ENCODE results near the gene ZNF716. TPM values are rescaled to one million over a fixed set of nuclear protein-coding genes. Genes with fewer than 3 reads are reported as not detected.

Gene ZNF716
- total RNA-seq, 2 experiments from 2014 or later, result not detected

DNA sequence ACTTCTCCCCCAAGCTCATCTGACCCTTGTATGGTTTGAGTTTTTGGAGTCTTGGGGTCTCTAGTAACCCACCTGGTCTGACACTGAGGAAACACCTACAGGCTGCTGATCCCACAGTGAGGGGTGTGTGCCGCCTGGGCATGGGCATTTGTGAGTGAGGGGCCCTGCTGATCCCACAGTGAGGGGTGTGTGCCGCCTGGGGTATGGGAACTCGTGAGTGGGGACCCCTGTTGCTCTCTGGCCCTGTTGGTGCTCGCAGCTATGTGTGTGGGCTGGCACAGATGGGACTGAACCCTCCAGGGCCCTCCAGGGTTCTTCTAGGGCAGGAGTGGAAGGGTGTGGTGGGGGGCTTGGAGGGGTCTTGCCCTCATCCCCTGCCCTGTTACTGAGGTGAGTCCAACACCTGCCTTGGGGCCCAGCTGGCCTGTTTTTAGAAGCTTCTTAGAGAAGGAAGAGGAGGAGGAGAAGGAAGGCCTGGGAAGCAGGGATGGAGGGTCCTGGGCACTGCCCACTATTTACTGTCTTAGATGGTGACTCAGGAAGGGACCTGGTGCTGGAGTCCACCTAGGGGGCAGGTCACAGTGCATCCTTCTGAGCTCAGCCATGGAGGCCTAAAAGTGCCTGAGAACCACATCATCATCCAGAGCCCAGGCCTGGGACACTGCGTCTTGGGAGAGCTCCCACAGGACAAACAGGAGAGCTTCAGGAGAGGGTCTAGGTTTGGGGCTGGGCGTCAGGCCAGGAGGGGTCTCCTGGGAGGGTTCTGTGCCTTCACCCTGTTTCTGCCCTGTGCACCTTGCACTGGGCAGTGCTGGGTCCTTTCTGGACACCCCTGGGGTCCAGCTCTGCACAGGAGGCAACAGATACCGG is 36.2 kb upstream of the ZNF716 start:
- H3K4me3 Mint-ChIP-seq, result no peak overlapping the region
- H3K27me3 Mint-ChIP-seq, result no peaks in the 10 kb centered on the region
- POLR2A ChIA-PET, result no interaction called here
- H3K36me3 Mint-ChIP-seq (ENCODE audit: low read depth), result no peaks in the 10 kb centered on the region
- TF ChIP-seq, protein P1, sequence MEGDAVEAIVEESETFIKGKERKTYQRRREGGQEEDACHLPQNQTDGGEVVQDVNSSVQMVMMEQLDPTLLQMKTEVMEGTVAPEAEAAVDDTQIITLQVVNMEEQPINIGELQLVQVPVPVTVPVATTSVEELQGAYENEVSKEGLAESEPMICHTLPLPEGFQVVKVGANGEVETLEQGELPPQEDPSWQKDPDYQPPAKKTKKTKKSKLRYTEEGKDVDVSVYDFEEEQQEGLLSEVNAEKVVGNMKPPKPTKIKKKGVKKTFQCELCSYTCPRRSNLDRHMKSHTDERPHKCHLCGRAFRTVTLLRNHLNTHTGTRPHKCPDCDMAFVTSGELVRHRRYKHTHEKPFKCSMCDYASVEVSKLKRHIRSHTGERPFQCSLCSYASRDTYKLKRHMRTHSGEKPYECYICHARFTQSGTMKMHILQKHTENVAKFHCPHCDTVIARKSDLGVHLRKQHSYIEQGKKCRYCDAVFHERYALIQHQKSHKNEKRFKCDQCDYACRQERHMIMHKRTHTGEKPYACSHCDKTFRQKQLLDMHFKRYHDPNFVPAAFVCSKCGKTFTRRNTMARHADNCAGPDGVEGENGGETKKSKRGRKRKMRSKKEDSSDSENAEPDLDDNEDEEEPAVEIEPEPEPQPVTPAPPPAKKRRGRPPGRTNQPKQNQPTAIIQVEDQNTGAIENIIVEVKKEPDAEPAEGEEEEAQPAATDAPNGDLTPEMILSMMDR (IDR thresholded peaks at IDR 0.05), result no peak
- intact Hi-C loops (cut with DNase I, micrococcal nuclease), result no loop called here
- H3K27ac ChIP-seq (ENCODE audit: low read depth in 1 of 2, low read length in 2 of 2), result no peak overlapping the region
- DNase-seq, result no peak
- peaks cover 4 to 87% of the 10 kb centered on the region in 2 experiments for H3K9me3 ChIP-seq (ENCODE audit: control insufficient read depth in 1 of 2, insufficient read depth in 1 of 2, low read length in 2 of 2)
- peaks cover 8% of the 10 kb centered on the region for H3K9me3 Mint-ChIP-seq
- no peak overlapping the region for H3K27ac Mint-ChIP-seq
- no peaks in the 10 kb centered on the region for H3K27me3 ChIP-seq (ENCODE audit: control insufficient read depth in 1 of 2, insufficient read depth in 2 of 2, low read length in 2 of 2)
- CTCF ChIA-PET, result no interaction called here
- ATAC-seq (ENCODE audit: poor library complexity), result no peak
- no peaks in the 10 kb centered on the region for H3K36me3 ChIP-seq (ENCODE audit: insufficient read depth, low read length)
- no peak overlapping the region for H3K4me3 ChIP-seq (ENCODE audit: low read length)
- no peaks in the 10 kb centered on the region for H3K4me1 ChIP-seq (ENCODE audit: insufficient read depth, low read length)
- no peaks in the 10 kb centered on the region for H3K4me1 Mint-ChIP-seq (ENCODE audit: low read depth)

DNA sequence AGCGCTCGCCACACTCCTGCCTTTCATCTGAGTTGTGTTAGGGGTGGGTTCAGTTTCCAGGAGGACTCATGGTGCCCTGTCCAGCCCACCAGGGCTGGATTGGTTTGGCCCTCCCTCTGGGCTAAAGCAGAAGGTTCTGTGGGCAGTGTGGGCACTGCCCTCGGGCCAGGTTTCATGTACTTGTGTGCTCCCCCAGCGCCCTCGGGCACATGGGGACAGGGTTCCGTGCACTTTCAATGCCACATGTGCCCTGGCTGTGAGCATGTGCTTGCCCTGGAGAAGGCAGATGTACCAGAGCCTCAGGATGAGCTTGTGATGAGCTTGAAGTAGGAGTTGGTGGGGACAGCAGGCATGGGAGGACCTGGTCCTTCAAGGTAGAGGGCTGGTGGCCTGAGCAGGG is 35.6 kb upstream of the ZNF716 start:
- H3K27ac ChIP-seq (ENCODE audit: low read depth in 1 of 2, low read length in 2 of 2), result no peak overlapping the region
- DNase-seq, result no peak
- Mint-ChIP-seq H3K4me3 (no peak overlapping the region), H3K4me1 (ENCODE audit: low read depth) (no peaks in the 10 kb centered on the region), H3K27me3 (no peaks in the 10 kb centered on the region), H3K9me3 (peaks cover 5% of the 10 kb centered on the region), H3K27ac (no peak overlapping the region), H3K36me3 (ENCODE audit: low read depth) (no peaks in the 10 kb centered on the region)
- POLR2A ChIA-PET, result no interaction called here
- intact Hi-C loops (cut with DNase I, micrococcal nuclease), result no loop called here
- no peaks in the 10 kb centered on the region for H3K27me3 ChIP-seq (ENCODE audit: control insufficient read depth in 1 of 2, insufficient read depth in 2 of 2, low read length in 2 of 2)
- TF ChIP-seq, protein P1 (IDR thresholded peaks at IDR 0.05), result no peak
- no peak for ATAC-seq (ENCODE audit: poor library complexity)
- H3K4me1 ChIP-seq (ENCODE audit: insufficient read depth, low read length), result no peaks in the 10 kb centered on the region
- peaks cover 4 to 81% of the 10 kb centered on the region in 2 experiments for H3K9me3 ChIP-seq (ENCODE audit: control insufficient read depth in 1 of 2, insufficient read depth in 1 of 2, low read length in 2 of 2)
- no peaks in the 10 kb centered on the region for H3K36me3 ChIP-seq (ENCODE audit: insufficient read depth, low read length)
- no peak overlapping the region for H3K4me3 ChIP-seq (ENCODE audit: low read length)
- CTCF ChIA-PET, result no interaction called here

DNA sequence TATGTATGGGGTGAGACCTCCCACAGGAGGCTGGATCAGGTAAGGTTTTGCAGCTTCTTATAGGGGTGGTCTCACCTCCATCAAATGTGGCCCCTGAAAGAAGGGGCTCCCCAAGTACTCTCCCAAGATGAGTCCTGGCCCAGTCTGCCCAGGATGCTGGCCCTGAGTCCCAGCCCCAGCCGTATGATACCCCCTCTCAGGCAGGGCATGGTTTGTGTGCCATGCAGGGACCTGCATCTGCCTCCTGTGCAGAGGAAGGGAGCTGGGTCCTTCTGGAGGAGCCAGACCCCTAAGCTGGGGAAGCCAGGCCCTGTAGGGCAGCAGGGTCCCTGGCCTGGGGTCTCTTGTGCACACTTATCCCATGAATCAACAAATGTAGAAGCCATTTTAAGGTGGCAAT is 35.1 kb upstream of the ZNF716 start:
- H3K36me3 Mint-ChIP-seq (ENCODE audit: low read depth), result no peaks in the 10 kb centered on the region
- ChIA-PET POLR2A (no interaction called here), CTCF (no interaction called here)
- Histone ChIP-seq H3K36me3 (ENCODE audit: insufficient read depth, low read length) (no peaks in the 10 kb centered on the region), H3K4me3 (ENCODE audit: low read length) (no peak overlapping the region), H3K27me3 (ENCODE audit: control insufficient read depth in 1 of 2, insufficient read depth in 2 of 2, low read length in 2 of 2) (no peaks in the 10 kb centered on the region), H3K4me1 (ENCODE audit: insufficient read depth, low read length) (no peaks in the 10 kb centered on the region), H3K27ac (ENCODE audit: low read depth in 1 of 2, low read length in 2 of 2) (no peak overlapping the region), H3K9me3 (ENCODE audit: control insufficient read depth in 1 of 2, insufficient read depth in 1 of 2, low read length in 2 of 2) (peaks cover 4 to 81% of the 10 kb centered on the region in 2 experiments)
- no peak overlapping the region for H3K27ac Mint-ChIP-seq
- peaks cover 5% of the 10 kb centered on the region for H3K9me3 Mint-ChIP-seq
- DNase-seq (no peak), ATAC-seq (ENCODE audit: poor library complexity) (no peak)
- H3K27me3 Mint-ChIP-seq, result no peaks in the 10 kb centered on the region
- no peak overlapping the region for H3K4me3 Mint-ChIP-seq
- no peaks in the 10 kb centered on the region for H3K4me1 Mint-ChIP-seq (ENCODE audit: low read depth)
- intact Hi-C loops (cut with DNase I, micrococcal nuclease), result no loop called here
- TF ChIP-seq, protein P1 (IDR thresholded peaks at IDR 0.05), result no peak
